HG02884 (cell line): ENCODE results near the gene GMDS.

Experiments
- ATAC-seq: cut with Tn5 transposase; IDR thresholded peaks from one replicate; pipeline ENCODE4 v1.9.1; 2021; ENCODE audit warnings: mild to moderate bottlenecking, moderate library complexity; ENCODE audit not compliant: unreplicated experiment

GMDS gene

DNA sequence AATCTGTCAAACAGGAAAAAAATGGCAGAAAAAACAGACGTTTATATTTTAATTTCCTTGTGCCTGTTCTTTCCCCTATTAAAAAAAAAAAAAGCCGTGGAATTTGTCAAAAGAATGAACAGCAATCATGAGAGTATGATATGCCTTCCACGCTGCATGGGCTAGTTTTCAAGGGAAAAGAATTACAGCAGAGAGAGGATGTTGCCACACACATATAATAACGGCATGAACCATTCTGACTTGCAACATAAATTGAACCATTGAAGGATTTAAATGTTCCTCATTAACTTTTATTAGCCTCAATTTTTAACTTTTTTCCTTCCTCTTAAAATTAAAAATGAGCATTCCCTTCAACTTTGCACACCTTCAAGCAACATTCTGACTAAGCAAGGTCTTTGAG is 333.9 kb downstream of the GMDS start:
- ATAC-seq, result no peak

DNA sequence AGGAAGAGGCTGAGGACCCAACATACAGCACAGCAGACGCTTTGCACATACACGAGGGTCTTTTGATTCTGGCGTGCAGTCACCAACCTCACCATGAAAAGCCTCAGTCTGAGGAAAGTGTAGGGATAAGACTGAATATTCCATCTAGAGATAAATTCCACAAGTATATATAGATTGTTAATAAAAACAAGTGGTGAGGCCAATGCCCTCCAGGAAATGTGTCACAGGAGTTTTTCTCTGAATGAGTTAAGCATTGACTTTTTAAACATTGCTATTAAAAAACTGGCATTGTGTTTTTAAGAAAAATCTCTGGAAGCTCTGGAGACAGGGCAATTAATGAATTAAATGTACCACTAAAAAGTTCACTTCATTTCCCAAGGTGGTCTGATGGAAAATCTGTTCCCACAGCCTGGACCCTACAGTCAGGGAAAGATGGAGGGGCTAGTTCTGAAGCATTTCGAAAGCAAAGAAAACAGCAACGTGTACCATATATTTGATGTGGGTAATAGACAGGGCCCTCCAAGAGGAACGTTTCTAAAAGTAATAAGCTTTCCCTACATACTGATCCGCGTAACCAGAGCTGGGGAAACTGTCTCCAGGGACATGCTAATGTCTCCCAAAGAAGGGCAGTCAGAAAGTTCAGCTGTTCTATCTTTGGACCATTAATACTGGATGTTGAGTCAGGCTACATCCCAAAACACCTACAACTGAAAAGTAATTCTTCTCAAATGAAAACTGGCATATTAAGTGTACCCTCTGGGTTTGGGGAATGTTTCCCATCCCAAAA is 334.6 kb downstream of the GMDS start:
- no peak for ATAC-seq

DNA sequence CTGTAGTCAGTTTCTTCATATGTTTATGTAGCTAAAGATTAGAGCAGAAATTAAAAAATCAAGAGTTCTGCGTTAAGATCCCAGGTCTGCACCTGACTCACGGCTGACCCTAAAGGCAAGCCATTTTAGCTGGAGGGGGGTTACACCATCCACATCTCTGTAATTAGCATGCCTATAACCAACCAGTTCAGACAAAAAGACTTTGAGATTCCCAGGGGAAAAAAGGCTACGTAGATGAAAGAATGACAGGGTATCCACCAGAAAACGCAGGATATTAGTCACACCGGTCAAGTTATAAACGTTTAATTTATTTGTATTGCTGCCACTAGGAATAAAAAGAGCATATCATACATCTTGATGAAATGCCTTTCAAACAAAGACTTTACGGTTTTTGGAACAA is 336.6 kb downstream of the GMDS start:
- no peak for ATAC-seq

DNA sequence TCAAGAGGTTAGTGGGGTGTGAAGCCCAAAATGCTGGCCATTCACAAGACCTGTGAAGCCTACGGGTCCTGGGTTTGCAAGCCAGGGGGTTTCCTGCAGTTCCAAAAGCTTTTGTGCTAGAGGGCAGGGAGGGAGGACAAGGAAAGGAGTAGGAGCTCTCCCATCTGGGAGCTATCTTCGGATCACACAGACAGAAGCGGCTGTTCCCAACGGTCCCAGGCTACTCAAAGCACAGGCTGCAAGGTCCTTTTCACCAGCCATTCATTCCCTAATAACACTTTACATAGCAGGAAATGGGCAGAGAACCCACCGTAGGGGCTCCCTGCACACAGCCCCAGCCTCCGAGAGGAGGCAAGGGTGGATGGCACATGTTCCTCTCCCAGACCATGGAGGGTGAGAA is 338.8 kb downstream of the GMDS start:
- no peak for ATAC-seq

DNA sequence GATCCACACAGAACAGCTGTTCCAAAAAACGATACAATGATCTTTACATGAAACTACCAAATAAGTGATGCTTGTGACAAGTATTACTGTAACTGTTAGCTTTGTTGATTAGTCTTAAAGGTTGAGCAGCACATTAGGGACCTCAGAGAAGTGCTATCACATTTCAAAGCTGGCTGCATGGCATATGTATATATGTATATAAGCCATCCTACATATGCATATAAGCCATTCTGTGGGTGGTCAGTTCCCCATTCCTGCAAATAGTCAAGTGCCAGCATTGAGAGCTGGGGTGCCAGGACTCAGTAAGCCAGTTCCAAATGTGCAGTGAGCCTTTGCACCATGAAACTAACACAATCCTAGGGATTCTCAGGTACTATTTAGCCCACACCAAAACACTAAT is 339.4 kb downstream of the GMDS start:
- no peak for ATAC-seq

DNA sequence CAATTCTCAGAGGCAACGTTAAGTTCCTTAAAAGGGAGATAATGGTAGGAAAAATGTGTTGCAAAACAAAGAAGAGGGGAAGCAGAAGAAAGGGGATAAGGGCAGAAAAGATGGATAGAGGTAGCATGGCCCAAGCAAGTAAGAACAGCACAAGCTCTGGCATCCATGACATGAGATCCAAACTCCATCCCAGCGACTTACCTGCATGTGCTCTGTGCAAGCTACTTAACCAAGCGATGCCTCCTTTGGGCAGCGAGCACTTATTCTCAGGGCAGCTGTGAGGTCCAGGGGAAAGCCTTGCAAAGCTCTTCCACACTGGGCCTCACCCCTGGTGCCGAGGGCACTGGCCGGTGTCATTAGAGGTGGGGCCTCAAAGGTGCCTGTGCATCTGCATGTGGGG is 340.5 kb downstream of the GMDS start:
- ATAC-seq, result no peak

DNA sequence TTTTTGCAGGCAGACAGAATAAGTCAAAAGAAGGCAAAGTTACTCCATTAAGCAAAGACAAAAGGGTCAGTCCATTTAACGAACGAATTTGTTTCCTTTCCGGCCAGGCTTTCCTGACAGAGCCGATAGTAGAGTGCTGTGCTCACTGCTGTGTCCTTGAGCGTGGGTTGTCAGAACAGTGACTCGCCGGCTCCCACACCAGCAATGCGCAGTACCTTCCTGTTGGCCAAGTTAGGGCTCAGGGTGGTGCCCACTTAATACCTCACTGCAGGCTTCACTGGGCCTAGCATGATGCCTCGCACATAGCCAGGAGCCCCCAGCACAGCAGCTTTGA is 341.0 kb downstream of the GMDS start:
- ATAC-seq, result no peak

DNA sequence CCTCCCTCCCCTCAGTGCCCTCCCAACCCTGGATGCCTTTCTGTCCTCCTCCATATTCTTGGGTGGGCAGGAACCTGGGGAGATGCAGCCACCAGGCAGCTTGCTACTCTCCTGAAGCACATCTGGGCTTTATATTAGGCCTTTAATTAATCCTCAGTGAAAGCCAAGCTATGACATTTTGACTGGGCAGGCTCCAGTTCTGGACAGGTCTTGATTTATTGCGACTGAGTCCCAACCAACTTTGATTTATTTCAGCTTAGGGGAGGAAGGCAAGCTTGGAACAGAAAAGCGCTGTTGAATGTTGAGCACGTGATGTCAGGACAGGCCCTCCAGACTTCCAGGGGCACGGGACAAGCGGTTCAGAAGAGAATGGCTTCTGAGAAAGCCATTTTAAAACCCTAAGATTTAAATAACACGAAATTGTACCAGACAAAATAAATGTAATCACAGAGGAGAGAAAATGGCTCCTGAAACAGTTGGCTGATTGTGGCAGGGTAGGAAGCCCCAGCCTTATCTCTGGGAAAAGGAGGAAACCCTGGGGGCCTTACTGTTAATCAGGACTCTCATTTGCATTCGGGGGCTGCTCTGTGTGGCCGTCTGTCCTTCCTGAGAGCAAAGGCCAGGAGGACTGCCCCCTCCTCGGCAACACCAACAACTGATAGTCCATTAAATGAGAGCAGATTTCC is 341.5 kb downstream of the GMDS start:
- ATAC-seq, result no peak

DNA sequence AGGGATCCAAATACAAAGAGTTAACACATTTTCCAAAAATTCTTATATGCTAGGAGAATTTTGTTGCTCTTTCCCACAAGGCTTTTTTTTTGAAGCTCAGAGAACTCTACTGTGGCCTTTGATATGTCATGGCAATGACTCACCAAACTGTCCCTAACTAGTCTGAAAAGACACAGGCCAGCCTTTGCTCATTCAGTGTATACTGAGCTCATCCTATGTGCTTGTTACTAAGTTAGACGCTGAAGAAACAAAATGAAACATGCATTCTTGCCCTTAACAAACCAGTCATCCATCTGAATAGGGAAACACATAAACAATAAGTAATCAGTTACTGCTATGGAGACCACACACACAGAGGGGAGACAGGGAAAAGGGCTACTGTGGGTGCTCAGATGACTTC is 343.8 kb downstream of the GMDS start:
- ATAC-seq, result no peak

DNA sequence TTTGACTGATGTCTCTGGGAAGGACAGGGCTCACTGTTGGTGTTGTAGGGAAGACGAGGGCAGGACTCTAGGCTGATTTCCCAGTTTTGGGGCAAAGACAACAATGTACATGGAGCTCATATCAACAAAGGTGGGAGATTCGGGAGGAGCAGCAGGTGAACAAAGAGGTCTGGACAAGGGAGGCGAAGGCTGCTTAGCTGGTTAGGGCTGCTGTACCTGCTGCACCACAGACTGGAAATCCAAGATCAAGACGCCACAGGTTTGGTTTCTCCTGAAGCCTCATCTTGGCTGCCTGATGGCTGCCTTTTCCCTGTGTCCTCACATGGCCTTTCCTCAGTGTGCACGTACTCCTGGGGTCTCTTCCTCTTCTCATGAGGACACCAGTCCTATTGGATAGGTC is 348.5 kb downstream of the GMDS start:
- ATAC-seq, result no peak

DNA sequence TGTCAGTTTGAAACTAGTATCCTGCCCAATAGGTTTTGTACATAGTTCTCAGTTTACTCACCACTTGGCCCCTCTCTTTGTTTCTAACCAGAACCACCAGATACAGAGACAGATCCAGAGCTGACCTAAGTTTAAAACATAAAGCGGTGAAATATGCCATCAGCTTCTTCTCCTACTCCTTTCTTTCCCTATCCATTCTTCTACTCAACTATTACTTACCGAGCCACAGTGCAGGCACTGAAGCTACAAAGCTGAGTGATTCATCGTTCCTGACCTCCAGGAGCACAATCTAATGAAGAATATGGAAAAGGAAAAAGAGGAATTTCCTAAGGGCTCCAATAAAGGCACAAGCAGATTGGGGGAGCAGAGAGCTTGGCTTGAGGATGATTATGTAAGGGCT is 349.7 kb downstream of the GMDS start:
- ATAC-seq, result no peak

DNA sequence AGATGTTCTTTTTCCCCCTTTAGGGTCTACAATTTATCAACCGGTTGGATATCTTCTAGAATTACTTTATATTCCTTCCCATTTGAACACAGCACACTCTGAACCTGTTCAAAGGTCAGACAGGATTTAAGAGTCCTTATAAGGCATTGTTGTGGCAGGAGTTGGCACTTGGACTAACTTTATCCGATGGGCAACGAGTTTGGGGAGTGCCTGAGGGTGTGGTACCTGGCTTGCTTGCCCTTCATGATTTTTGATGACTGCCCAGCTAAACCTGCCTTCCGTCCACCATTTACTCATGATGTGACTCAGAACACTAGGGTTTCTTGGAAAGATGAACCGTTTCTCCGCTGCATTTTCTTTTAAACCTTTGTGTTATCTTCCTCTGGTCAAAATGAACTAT is 350.5 kb downstream of the GMDS start:
- no peak for ATAC-seq

DNA sequence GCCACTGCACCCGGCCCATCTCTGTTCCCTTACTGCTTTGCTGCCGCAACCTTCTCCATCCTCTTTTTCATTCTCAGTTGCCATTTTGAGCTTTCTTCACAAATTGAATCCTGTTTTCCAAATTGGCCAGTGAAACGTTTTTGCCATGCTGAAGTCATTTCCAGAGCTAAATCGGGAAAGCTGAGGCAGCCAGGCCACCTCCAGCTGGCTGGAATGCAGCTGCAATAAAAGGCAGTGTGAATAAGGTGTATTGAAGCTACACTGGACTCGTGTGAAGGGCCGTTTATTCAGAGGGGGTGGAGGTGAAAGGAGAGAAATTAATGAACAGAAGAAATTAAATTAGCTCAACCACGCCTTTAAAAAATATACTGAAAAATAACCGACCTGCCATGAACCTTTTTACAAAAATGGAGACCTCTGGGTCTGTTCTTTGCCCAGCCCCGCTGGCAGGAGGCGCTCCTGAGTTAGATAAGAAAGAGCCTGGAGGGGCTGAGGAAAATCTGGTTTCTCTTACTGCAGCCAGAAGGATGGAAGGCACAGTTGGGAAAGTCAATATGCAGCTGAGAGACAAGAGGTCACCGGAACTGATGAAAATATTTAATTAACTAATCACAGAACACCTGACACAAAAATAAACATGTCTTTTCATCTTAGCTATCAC is 351.8 kb downstream of the GMDS start:
- ATAC-seq, result no peak

DNA sequence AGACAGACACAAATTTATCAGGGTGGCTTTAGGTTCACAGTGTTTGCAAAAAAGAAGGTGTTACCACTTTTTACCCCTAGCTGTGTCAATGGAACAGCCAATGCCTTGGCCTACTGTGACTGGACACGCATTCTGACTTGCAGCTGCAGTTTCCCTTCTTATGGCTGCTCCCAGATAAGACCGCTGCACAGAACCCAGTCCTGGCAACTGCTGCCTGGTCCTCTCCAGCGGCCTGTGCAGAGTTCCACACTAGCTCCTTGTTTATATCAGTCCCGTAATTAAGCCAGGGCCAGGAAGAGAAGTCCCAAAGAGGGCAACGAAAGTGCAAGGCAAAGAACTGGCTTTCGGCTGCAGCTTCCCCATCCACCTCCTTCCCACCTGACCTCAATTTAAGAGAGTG is 352.7 kb downstream of the GMDS start:
- no peak for ATAC-seq

DNA sequence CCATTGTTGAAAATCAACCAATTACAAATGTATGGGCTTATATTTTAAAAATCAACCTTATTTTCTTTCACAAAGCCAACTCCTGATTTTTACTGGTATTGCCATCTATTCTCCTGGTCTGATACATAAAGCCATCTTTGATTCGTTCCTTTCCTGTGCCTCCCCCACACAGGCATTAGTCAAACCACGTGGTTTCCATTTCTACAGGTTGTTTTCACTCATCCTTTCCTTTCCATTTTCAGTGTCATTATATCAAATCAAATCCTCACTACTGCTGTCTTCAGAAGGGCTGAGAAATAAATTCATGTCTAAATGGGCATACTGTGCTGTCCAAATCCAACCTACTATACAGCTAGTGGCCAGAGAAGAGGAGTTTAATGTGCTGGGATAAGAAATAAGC is 354.4 kb downstream of the GMDS start:
- no peak for ATAC-seq

DNA sequence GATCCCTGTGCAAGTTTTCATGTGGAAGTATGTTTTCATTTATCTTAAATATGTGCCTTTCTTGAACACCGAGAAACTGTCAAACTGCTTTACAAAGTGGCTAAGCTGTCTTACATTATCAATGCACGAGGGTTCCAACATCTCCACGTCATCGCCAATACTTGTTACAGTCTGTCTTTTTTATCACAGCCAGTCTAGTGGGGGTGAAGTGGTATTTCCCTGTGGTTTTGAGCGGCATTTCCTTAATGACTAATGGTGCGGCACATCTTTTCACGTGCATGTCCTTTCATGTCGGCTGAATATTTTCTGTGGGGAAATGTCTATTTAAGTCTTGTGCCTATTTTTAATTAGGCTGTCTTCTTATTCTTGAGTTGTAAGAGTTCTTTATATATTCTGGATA is 355.3 kb downstream of the GMDS start:
- ATAC-seq, result no peak

DNA sequence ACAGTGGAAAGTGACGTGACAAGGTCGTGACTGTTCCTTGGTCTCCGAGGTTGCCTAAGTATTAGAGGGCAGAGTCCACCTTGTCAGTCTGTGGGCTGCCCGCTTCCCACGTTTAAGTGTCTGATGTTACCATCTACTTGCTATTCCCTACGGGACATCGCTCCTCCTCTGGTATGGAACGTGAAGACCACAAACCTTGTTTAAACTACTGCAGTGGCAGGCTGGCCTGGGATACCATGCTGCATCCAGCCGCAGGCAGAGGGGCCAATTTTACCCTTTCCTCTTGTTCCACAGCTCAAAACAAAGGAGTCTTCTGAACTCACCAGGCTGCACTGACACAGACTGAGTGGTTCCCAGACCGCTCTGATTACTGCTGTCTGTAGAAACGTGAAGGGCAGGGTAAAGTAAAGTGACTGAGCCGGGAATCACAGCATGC is 359.8 kb downstream of the GMDS start:
- no peak for ATAC-seq

DNA sequence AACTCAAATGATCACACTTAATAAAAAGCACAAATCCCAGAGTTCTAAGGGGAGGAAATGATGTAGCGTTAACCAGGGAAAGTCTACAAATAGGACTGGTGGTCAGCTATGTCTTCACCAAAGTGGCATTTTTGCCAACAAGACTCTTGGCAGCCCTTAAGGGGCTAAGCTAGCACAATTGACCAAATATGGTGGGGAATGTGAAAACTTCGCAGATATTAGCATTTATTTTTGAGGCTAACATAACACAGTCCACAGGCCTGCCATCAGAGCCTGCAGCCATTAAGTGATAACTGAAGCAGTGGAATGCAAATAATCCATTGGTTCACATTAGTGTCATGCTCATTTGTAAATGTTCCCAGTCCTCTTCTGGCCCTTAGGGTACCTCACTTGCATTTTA is 361.1 kb downstream of the GMDS start:
- no peak for ATAC-seq

DNA sequence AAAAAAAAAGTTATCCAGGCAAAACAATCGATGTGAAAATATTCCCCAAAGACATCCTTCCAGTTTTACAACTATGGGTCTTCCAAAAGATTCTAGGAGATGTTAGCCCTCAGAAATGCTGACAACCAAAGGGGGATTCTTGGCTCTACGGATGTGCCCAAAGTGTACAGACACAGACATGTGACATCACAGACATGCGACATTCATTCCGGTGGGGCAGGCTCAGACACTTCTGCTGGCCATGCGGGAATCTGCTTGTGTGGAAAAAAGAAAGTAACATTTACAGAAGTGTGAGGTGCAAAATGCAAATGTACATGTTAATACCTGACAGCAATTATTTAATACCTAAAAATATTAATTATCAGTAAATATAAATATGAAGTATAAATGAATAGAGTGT is 367.1 kb downstream of the GMDS start:
- no peak for ATAC-seq

DNA sequence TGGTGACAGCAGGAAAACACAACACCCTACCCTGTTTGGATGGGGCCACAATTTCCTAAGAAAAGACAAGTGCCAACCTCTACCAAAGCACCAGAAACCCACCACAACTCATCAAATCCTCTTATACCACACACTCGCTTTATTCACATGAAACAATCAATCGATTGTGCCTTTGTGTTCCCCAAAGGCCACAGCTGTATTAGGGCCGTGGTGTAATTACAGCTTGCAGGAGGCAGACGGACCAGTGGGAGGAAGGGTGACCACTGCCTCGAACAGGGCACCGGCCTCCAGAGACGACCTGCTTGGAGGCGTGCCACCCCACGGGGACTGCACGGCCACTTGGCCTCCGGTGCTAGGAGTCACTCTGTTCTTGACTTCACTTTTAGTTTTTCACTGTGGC is 371.6 kb downstream of the GMDS start:
- no peak for ATAC-seq

DNA sequence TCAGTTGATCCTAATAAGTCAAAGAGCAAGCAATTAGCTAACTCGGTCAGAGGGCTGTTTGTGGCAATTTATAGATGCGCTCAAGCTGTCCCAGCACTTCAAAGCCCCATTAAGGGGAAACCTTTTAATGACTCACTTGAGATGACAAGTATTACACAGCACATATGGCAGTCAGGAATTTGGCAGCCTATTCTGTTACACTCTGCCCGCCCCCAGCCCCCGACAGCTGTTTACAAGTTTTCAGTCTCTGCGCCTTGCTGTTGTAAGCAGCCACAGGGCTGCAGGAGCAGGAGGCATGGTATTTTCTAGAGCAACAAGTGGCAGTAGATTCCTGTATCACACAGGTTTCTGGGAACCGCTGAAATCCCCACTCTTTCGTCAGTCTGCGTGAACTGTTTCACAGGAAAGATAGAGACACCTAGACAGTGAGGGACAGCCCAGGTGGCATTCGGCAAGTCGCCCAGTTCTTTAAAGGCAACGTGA is 372.7 kb downstream of the GMDS start:
- ATAC-seq, result no peak

DNA sequence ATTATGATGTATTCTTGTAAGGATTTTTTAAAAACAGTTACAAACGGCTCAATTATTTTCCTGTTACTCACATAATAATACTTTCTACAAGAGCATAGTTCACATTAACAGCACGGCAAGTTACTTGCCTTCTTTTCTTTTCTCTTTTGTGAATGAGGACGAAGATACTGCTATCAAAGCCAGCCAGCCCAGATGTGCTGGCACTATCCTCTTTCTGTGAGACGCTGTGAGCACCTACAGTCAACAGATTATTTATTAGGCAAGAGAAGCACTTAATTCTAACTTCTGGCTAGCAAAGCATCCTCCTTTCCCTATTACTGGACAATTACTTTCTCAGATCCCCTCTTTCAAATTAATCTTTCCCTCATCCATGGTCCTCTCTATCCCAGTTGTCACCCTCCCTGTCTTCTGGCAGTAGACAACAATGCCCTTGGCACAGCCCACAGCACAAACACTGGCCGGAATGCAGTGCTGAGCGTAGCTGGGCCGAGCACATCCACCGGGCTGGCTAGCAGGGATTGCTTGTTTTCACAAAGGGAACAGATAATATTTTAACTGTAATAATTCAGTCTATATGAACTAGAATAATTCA is 373.6 kb downstream of the GMDS start:
- ATAC-seq, result no peak
